Thyroid gland (tissue), 4 donors: ENCODE data around the gene ZRANB3. TPM values are rescaled to one million over a fixed set of nuclear protein-coding genes. Genes with fewer than 3 reads are reported as not detected.

Experiments
- DNase-seq, 2 donors: peaks; one replicate each; pipeline ENCODE4 v3.0.0-alpha.2; 2019
- H3K27ac ChIP-seq, 3 donors: fragments of 200-600 bp; sonication (generic); 1 replicate in 2 of 3; 2 replicates in 1 of 3; pipeline ENCODE4 v1.5.1; 2016 to 2019; ENCODE audit warnings: mild to moderate bottlenecking in 1 of 3, moderate library complexity in 1 of 3
- H3K27me3 ChIP-seq: fragments of 200-600 bp; sonication (generic); one replicate; pipeline ENCODE4 v1.5.1; 2019
- H3K36me3 ChIP-seq, 2 donors: fragments of 200-600 bp; sonication (generic); one replicate each; pipeline ENCODE4 v1.5.1; 2016 to 2019
- H3K4me1 ChIP-seq, 2 donors: fragments of 200-600 bp; sonication (generic); one replicate each; pipeline ENCODE4 v1.5.1; 2017 to 2019
- H3K4me3 ChIP-seq, 3 donors: fragments of 200-600 bp; sonication (generic); replicated peaks in 1 of 3; 1 replicate in 2 of 3; 2 replicates in 1 of 3; pipeline ENCODE4 v1.5.1; 2016; ENCODE audit warnings: mild to moderate bottlenecking in 1 of 3
- H3K9me3 ChIP-seq: fragments of 200-600 bp; sonication (generic); one replicate; pipeline ENCODE4 v1.5.1; 2017
- CTCF ChIP-seq, 6 experiments: fragments of 200-600 bp in 3 of 6; fragments of 450-650 bp in 3 of 6; sonication (generic) in 3 of 6; IDR thresholded peaks; one replicate each; pipeline ENCODE4 v1.5.1; 2016 to 2019; ENCODE audit warnings: antibody characterized with exemption in 6 of 6, mild to moderate bottlenecking in 2 of 6, inconsistent platforms in 1 of 6, moderate library complexity in 1 of 6
- POLR2A ChIP-seq, 2 donors: fragments of 450-650 bp; IDR thresholded peaks; one replicate each; pipeline ENCODE4 v1.6.1; 2017; ENCODE audit warnings: antibody characterized with exemption in 2 of 2, mild to moderate bottlenecking in 2 of 2, moderate library complexity in 1 of 2
- WGBS, 2 donors: methylation state at CpG; one replicate each; pipeline ENCODE4 v1.1.5; 2017; 5-methylcytosine and 5-hydroxymethylcytosine counted together
- intact Hi-C: fragments of 100-400 bp; cut with DNase I; formaldehyde crosslinking; loops from one replicate; pipeline ENCODE4 v1.15.1; 2023
- total RNA-seq, 4 donors: library from RNA; depleted of rRNA; stranded (reverse); fragments of >200 nt; gene quantifications; one replicate each; pipeline ENCODE4 v1.2.3, GENCODE V29; 2016

ZRANB3 gene
- total RNA-seq, 4 donors from 2014 or later, result 3.1 to 12.2 (median 9.3) TPM

- no peak for TF ChIP-seq POLR2A (IDR thresholded peaks at IDR 0.05)
- TF ChIP-seq CTCF (IDR thresholded peaks at IDR 0.05), result no peak
- WGBS, 2 donors, result 94 to 100% methylated on average over 3 of the region's 3 CpGs
- Histone ChIP-seq H3K27ac (no peak overlapping the region), H3K4me1 (no peaks in the 10 kb centered on the region), H3K4me3 (no peak overlapping the region), H3K36me3 (no peaks in the 10 kb centered on the region), H3K9me3 (no peaks in the 10 kb centered on the region), H3K27me3 (no peaks in the 10 kb centered on the region)
- intact Hi-C loops, result no loop called here
- DNase-seq, result no peak
These were observed 274.3 kb downstream of the ZRANB3 start for GRCh38 chr2:135256531-135257260.

- 68 to 89% methylated on average over 1 of the region's 1 CpG for WGBS, 2 donors
- intact Hi-C loops, result no loop called here
- H3K4me3 ChIP-seq, result no peak overlapping the region
- no peak for DNase-seq
- no peaks in the 10 kb centered on the region for H3K27me3 ChIP-seq
- H3K36me3 ChIP-seq, result no peaks in the 10 kb centered on the region
- no peaks in the 10 kb centered on the region for H3K9me3 ChIP-seq
- no peak overlapping the region for H3K27ac ChIP-seq
- no peak for TF ChIP-seq POLR2A (IDR thresholded peaks at IDR 0.05)
- no peak for TF ChIP-seq CTCF (IDR thresholded peaks at IDR 0.05)
- H3K4me1 ChIP-seq, result no peaks in the 10 kb centered on the region
These were observed 275.8 kb downstream of the ZRANB3 start for GRCh38 chr2:135255208-135255607.

GRCh38 chr2:135252805-135253458 lies 278.1 kb downstream of the ZRANB3 start:
- 77 to 84% methylated on average over 2 of the region's 2 CpGs for WGBS, 2 donors
- intact Hi-C loops, result no loop called here
- H3K9me3 ChIP-seq, result no peaks in the 10 kb centered on the region
- no peak overlapping the region for H3K4me3 ChIP-seq
- no peak for TF ChIP-seq CTCF (IDR thresholded peaks at IDR 0.05)
- TF ChIP-seq POLR2A (IDR thresholded peaks at IDR 0.05), result no peak
- H3K27me3 ChIP-seq, result no peaks in the 10 kb centered on the region
- no peaks in the 10 kb centered on the region for H3K4me1 ChIP-seq
- no peaks in the 10 kb centered on the region for H3K36me3 ChIP-seq
- no peak overlapping the region for H3K27ac ChIP-seq
- no peak for DNase-seq

GRCh38 chr2:135248611-135249010 lies 282.4 kb downstream of the ZRANB3 start:
- no peaks in the 10 kb centered on the region for H3K9me3 ChIP-seq
- H3K27me3 ChIP-seq, result no peaks in the 10 kb centered on the region
- intact Hi-C loops, result no loop called here
- WGBS, 2 donors, result 94 to 99% methylated on average over 5 of the region's 5 CpGs
- no peak for DNase-seq
- no peaks in the 10 kb centered on the region for H3K36me3 ChIP-seq
- H3K27ac ChIP-seq, result no peak overlapping the region
- no peaks in the 10 kb centered on the region for H3K4me1 ChIP-seq
- no peak overlapping the region for H3K4me3 ChIP-seq
- no peak for TF ChIP-seq POLR2A (IDR thresholded peaks at IDR 0.05)
- no peak for TF ChIP-seq CTCF (IDR thresholded peaks at IDR 0.05)

- WGBS, 2 donors, result 33 to 53% methylated on average over 2 of the region's 2 CpGs
- Histone ChIP-seq H3K27me3 (no peaks in the 10 kb centered on the region), H3K27ac (no peak overlapping the region), H3K4me1 (no peaks in the 10 kb centered on the region), H3K4me3 (no peak overlapping the region), H3K9me3 (no peaks in the 10 kb centered on the region), H3K36me3 (no peaks in the 10 kb centered on the region)
- no peak for DNase-seq
- TF ChIP-seq CTCF (IDR thresholded peaks at IDR 0.05), result no peak
- intact Hi-C loops, result no loop called here
These were observed 284.2 kb downstream of the ZRANB3 start for GRCh38 chr2:135246711-135247270.
